K562 (cell line): ENCODE measurements around the gene ZNF30. TPM values are rescaled to one million over a fixed set of nuclear protein-coding genes. Genes with fewer than 3 reads are reported as not detected.

Experiments used
- ATAC-seq: fragments of 200-7000 bp; cut with Tn5 transposase; 3 replicates; pipeline ENCODE4 v1.9.1; 2020; ENCODE audit warnings: moderate library complexity
- BruUV-seq: library from RNA; stranded (reverse); fragments of 400-500 nt; replicated peaks from 2 replicates; lab custom pipeline; 2021; lab: Mats Ljungman, UMichigan
- CTCF ChIA-PET: fragments of 300-600 bp; formaldehyde crosslinking; extraction: SDS; loops from one replicate; lab custom pipeline; 2021; ENCODE audit warnings: low intra/inter-chr PET ratio; lab: Yijun Ruan, JAX
- POLR2A ChIA-PET: fragments of 300-600, 350-650 bp; sonication (Branson Sonifier 250); formaldehyde crosslinking; extraction: SDS; loops from one replicate; lab custom pipeline; 2021; ENCODE audit warnings: antibody characterized with exemption, inconsistent platforms; lab: Yijun Ruan, JAX
- DNase-seq, 4 experiments: peaks; one replicate each; pipeline versions ENCODE4 v3.0.0 to v3.0.0-alpha.2; 2011 to 2018; ENCODE audit warnings: low spot score in 3 of 4, mixed read lengths in 3 of 4; ENCODE audit errors: extremely low read depth in 1 of 4
- FAIRE-seq: peaks from 2 replicates; lab custom pipeline; 2011; peaks lifted over from hg19 to GRCh38; lab: Jason Lieb, UNC
- H2AFZ ChIP-seq: 2 replicates; pipeline ENCODE4 v1.6.0; 2011; ENCODE audit warnings: low read depth, low read length, control low read depth, inconsistent platforms
- H3K27ac ChIP-seq: fragments of 200-600 bp; 3 replicates; pipeline ENCODE4 v1.8.0; 2011; ENCODE audit warnings: low read depth, mild to moderate bottlenecking, control low read depth, inconsistent platforms, low read length, moderate library complexity, mixed read lengths; ENCODE audit errors: extremely low read depth
- H3K27me3 ChIP-seq, 2 experiments: fragments of 300-600 bp in 1 of 2; 2 replicates in 1 of 2; 3 replicates in 1 of 2; pipeline versions ENCODE4 v1.6.0 to v1.8.0; 2011; ENCODE audit warnings: inconsistent platforms in 2 of 2, low read length in 2 of 2, mild to moderate bottlenecking in 1 of 2, mixed read lengths in 1 of 2, moderate library complexity in 1 of 2; ENCODE audit not compliant: control insufficient read depth in 2 of 2, insufficient read depth in 2 of 2
- H3K36me3 ChIP-seq: fragments of 300-600 bp; 3 replicates; pipeline ENCODE4 v1.8.0; 2011; ENCODE audit warnings: mild to moderate bottlenecking, low read length, inconsistent platforms; ENCODE audit not compliant: control insufficient read depth, insufficient read depth
- H3K4me1 ChIP-seq, 2 experiments: fragments of 200-600 bp in 1 of 2; replicated peaks in 1 of 2; 2 replicates in 1 of 2; 3 replicates in 1 of 2; pipeline versions ENCODE4 v1.5.1 to v1.8.0; 2011; ENCODE audit warnings: inconsistent platforms in 2 of 2, low read length in 2 of 2, mild to moderate bottlenecking in 1 of 2, mixed read lengths in 1 of 2, moderate library complexity in 1 of 2; ENCODE audit not compliant: control insufficient read depth in 2 of 2, insufficient read depth in 2 of 2
- H3K4me2 ChIP-seq: 2 replicates; pipeline ENCODE4 v1.6.1; 2011; ENCODE audit warnings: low read length, control low read depth, inconsistent platforms, mixed read lengths; ENCODE audit not compliant: insufficient read depth
- H3K4me3 ChIP-seq: fragments of 200-600 bp; sonication (generic), shearing (Covaris generic); 2 replicates; pipeline ENCODE4 v1.5.1; 2016; ENCODE audit warnings: control low read depth, inconsistent platforms
- H3K79me2 ChIP-seq: fragments of 200-600 bp; 3 replicates; pipeline ENCODE4 v1.8.0; 2011; ENCODE audit warnings: low read length, inconsistent platforms; ENCODE audit not compliant: control insufficient read depth, insufficient read depth
- H3K9ac ChIP-seq, 2 experiments: 2 replicates each; pipeline versions ENCODE4 v1.6.0 to v1.6.1; 2011; ENCODE audit warnings: low read depth in 2 of 2, low read length in 2 of 2, control low read depth in 1 of 2, inconsistent platforms in 1 of 2, mild to moderate bottlenecking in 1 of 2, mixed read lengths in 1 of 2; ENCODE audit not compliant: insufficient read depth in 1 of 2
- H3K9me1 ChIP-seq: one replicate; pipeline ENCODE4 v1.6.0; 2011; ENCODE audit warnings: inconsistent platforms, mild to moderate bottlenecking, low read length, moderate library complexity; ENCODE audit not compliant: control insufficient read depth, insufficient read depth
- H3K9me3 ChIP-seq: replicated peaks from 2 replicates; pipeline ENCODE4 v1.5.1; 2011; ENCODE audit warnings: low read depth, low read length, inconsistent platforms; ENCODE audit not compliant: control insufficient read depth, insufficient read depth
- H4K20me1 ChIP-seq: replicated peaks from 2 replicates; pipeline ENCODE4 v1.6.1; 2011; ENCODE audit warnings: low read length, inconsistent platforms, mixed read lengths; ENCODE audit not compliant: control insufficient read depth, insufficient read depth
- C11orf30 ChIP-seq: fragments of 450-650 bp; IDR thresholded peaks from 2 replicates; pipeline ENCODE4 v1.6.1; 2016; ENCODE audit warnings: low read depth, mild to moderate bottlenecking
- CBFA2T3 ChIP-seq: fragments of 450-650 bp; IDR thresholded peaks from 2 replicates; pipeline ENCODE4 v1.6.1; 2017
- CC2D1A ChIP-seq: fragments of 450-650 bp; IDR thresholded peaks from 2 replicates; pipeline ENCODE4 v1.6.1; 2017; ENCODE audit warnings: mild to moderate bottlenecking
- CHCHD3 ChIP-seq: fragments of 250-450 bp; sonication (Bioruptor Pico); IDR thresholded peaks from 2 replicates; pipeline ENCODE4 v2.1.2; 2022; ENCODE audit warnings: mild to moderate bottlenecking
- DNMT1 ChIP-seq: fragments of 450-650 bp; IDR thresholded peaks from 2 replicates; pipeline ENCODE4 v1.6.1; 2016; ENCODE audit warnings: antibody characterized with exemption, mild to moderate bottlenecking
- HDGF ChIP-seq: fragments of 450-650 bp; IDR thresholded peaks from 2 replicates; pipeline ENCODE4 v1.6.1; 2016
- HNRNPK ChIP-seq: fragments of 200-400 bp; formaldehyde crosslinking; IDR thresholded peaks from one replicate; pipeline ENCODE4 v1.6.1; 2018; ENCODE audit warnings: mild to moderate bottlenecking, low read depth, low read length; ENCODE audit not compliant: poor library complexity, severe bottlenecking
- MTF1 ChIP-seq: fragments of 250-450 bp; sonication (Bioruptor Pico); IDR thresholded peaks from 2 replicates; pipeline ENCODE4 v1.9.0; 2021; ENCODE audit warnings: moderate library complexity, mild to moderate bottlenecking, inconsistent platforms, borderline replicate concordance
- MYC ChIP-seq, 2 experiments: fragments of 250-450 bp in 1 of 2; sonication (Bioruptor Pico) in 1 of 2; IDR thresholded peaks; 2 replicates each; pipeline versions ENCODE4 v1.5.1 to v1.6.1; 2012 to 2021; ENCODE audit warnings: low read depth in 2 of 2, borderline replicate concordance in 1 of 2, improper control_type of control experiment in 1 of 2, low read length in 1 of 2, mild to moderate bottlenecking in 1 of 2, moderate library complexity in 1 of 2
- PHF8 ChIP-seq: fragments of 200-600 bp; sonication (generic); IDR thresholded peaks from 2 replicates; pipeline ENCODE4 v1.6.1; 2012; ENCODE audit warnings: mixed run types, mild to moderate bottlenecking, inconsistent platforms, low read length, moderate library complexity, borderline replicate concordance
- RBM17 ChIP-seq: fragments of 200-400 bp; formaldehyde crosslinking; IDR thresholded peaks from 2 replicates; pipeline ENCODE4 v1.6.1; 2017; ENCODE audit warnings: low read depth, mild to moderate bottlenecking, low read length, borderline replicate concordance
- TEAD2 ChIP-seq: fragments of 450-650 bp; IDR thresholded peaks from 2 replicates; pipeline ENCODE4 v1.6.1; 2016; ENCODE audit warnings: missing genetic modification characterization, control low read depth, missing compliant biosample characterization
- ZKSCAN3 ChIP-seq: fragments of 250-450 bp; sonication (Bioruptor Pico); IDR thresholded peaks from 2 replicates; pipeline ENCODE4 v1.4.0; 2020
- ZNF143 ChIP-seq: sonication (generic); formaldehyde crosslinking; IDR thresholded peaks from 2 replicates; pipeline ENCODE4 v1.9.0; 2022; ENCODE audit warnings: mild to moderate bottlenecking, missing genetic modification reagents
- ZNF184 ChIP-seq: sonication (generic); formaldehyde crosslinking; IDR thresholded peaks from 2 replicates; pipeline ENCODE4 v1.5.0; 2020; ENCODE audit warnings: missing genetic modification reagents
- ZNF696 ChIP-seq: fragments of 250-450 bp; sonication (Bioruptor Pico); conservative IDR thresholded peaks from 2 replicates; pipeline ENCODE4 v1.4.0; 2020; ENCODE audit warnings: mild to moderate bottlenecking, moderate library complexity
- ZNF79 ChIP-seq: fragments of 250-450 bp; sonication (Bioruptor Pico); IDR thresholded peaks from 2 replicates; pipeline ENCODE4 v1.4.0; 2020; ENCODE audit warnings: low read depth, mild to moderate bottlenecking, moderate library complexity
- WGBS: fragments of 100-300 bp; shearing (Covaris generic); methylation state at CpG from one replicate; pipeline ENCODE4 v1.1.6; 2016; ENCODE audit warnings: low coverage, mixed read lengths; ENCODE audit not compliant: insufficient coverage; ENCODE audit errors: missing lambda C conversion rate; 5-methylcytosine and 5-hydroxymethylcytosine counted together
- in situ Hi-C: fragments of 300-500 bp; cut with MboI; formaldehyde crosslinking; loops from 4 replicates; pipeline ENCODE4 v1.15.0; 2018; ENCODE audit warnings: inconsistent platforms, mixed read lengths
- intact Hi-C: fragments of 100-400 bp; cut with micrococcal nuclease; formaldehyde crosslinking; loops from 2 replicates; pipeline ENCODE4 v1.14.2; 2022
- polyA plus RNA-seq, 8 experiments: library from polyadenylated mRNA; depleted of rRNA in 4 of 8; stranded (reverse) in 5 of 8; unstranded in 3 of 8; fragments of >200 nt; fragmentation: Nextera tagmentation in 2 of 8; fragmentation: Illumina TruSeq in 1 of 8; extraction: Ambion mirVana in 2 of 8; extraction: Trizol in 1 of 8; gene quantifications; 2 replicates each; pipeline versions ENCODE4 v1.2.1 to v1.2.3, GENCODE V29; 2011 to 2014; ENCODE audit warnings: inconsistent platforms in 1 of 8, missing spikeins in 1 of 8
- total RNA-seq, 7 experiments: library from RNA; depleted of rRNA in 6 of 7; stranded (reverse); fragments of >200 nt in 6 of 7; fragmentation: Illumina TruSeq in 2 of 7; extraction: Trizol in 2 of 7; gene quantifications; 2 replicates each; pipeline versions ENCODE4 v1.2.1 to v1.2.3, GENCODE V29; 2011 to 2021; ENCODE audit warnings: low replicate concordance in 1 of 7
- TF ChIP-seq, protein P1 (sequence below): sonication (generic); formaldehyde crosslinking; IDR thresholded peaks from 2 replicates; pipeline ENCODE4 v1.8.1; 2022; ENCODE audit warnings: missing genetic modification reagents
- TF ChIP-seq, protein P2 (sequence below): fragments of 450-650 bp; IDR thresholded peaks from 2 replicates; pipeline ENCODE4 v1.6.1; 2016

The ZNF30 gene
- total and polyA plus RNA-seq, 9 of the 15 experiments (the other 6 are each of a cell fraction or from before 2014, with no cell fraction given) = 7.3 to 13.4 (median 10.6) TPM

DNA sequence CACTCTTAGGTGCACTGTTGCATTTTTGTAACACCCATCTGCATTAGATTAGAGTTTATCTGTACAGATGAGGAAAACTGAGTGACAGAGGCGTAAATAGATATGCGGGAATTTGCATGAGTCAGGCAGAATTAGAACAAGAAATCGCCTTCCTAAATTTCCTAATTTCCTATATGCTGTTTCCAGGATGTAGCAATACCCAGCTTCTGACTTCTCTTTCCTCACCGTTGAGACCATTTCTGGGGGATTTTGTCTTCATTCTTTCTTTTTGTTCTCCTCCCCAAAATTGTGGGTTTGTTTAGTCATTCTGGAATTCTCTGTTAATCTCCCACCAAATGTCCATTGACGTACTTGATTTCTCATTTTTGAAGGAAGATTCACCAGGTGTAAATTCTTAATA is 47.9 kb downstream of the ZNF30 start:
- intact Hi-C loops = loop anchor here (5.0 kb wide), 2 partner anchors 132 to 163 kb away; partner anchors contain the start of genes FXYD1 and LGI4
- 21% methylated on average over 5 of the region's 5 CpGs for WGBS
- POLR2A ChIA-PET = interaction anchor here (0.6 to 0.7 kb wide), 3 partner anchors 80 to 829 kb away, joined by 3 read pairs; no protein-coding TSS in a partner anchor
- TF ChIP-seq TEAD2 (tag) (no peak), HNRNPK (no peak), HDGF (no peak), MYC (IDR thresholded peaks at IDR 0.05; ENCODE audit: low read depth, low read length) (no peak), MYC (CRISPR knock-in tag; IDR thresholded peaks at IDR 0.05; ENCODE audit: borderline replicate concordance, low read depth) (no peak), ZKSCAN3 (CRISPR knock-in tag) (no peak), ZNF79 (no peak), CBFA2T3 (peak; percentile 7; the same call in 1 of the 2 replicates), C11orf30 (0 out of 2 replicates have a peak, but pooled peaks have one; percentile 6), ZNF696 (CRISPR knock-in tag) (no peak), CHCHD3 (CRISPR knock-in tag) (no peak), MTF1 (no peak), PHF8 (no peak), ZNF143 (CRISPR knock-in tag) (no peak), ZNF184 (CRISPR knock-in tag) (no peak), RBM17 (no peak), CC2D1A (no peak), DNMT1 (no peak)
- TF ChIP-seq, protein P1, sequence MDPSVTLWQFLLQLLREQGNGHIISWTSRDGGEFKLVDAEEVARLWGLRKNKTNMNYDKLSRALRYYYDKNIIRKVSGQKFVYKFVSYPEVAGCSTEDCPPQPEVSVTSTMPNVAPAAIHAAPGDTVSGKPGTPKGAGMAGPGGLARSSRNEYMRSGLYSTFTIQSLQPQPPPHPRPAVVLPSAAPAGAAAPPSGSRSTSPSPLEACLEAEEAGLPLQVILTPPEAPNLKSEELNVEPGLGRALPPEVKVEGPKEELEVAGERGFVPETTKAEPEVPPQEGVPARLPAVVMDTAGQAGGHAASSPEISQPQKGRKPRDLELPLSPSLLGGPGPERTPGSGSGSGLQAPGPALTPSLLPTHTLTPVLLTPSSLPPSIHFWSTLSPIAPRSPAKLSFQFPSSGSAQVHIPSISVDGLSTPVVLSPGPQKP (CRISPR knock-in tag) = no peak
- TF ChIP-seq, protein P2, sequence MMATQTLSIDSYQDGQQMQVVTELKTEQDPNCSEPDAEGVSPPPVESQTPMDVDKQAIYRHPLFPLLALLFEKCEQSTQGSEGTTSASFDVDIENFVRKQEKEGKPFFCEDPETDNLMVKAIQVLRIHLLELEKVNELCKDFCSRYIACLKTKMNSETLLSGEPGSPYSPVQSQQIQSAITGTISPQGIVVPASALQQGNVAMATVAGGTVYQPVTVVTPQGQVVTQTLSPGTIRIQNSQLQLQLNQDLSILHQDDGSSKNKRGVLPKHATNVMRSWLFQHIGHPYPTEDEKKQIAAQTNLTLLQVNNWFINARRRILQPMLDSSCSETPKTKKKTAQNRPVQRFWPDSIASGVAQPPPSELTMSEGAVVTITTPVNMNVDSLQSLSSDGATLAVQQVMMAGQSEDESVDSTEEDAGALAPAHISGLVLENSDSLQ = peak; percentile 22; the same call in 1 of the 2 replicates
- TF ChIP-seq, all 486 proteins: peak for 3
- Histone ChIP-seq H3K27me3 (no peaks in the 10 kb centered on the region), H3K4me1 (peaks cover 17 to 23% of the 10 kb centered on the region in 2 experiments; a peak in 3 of 5 replicates), H3K9me1 (no peaks in the 10 kb centered on the region), H2AFZ (peak overlapping the region; percentile 44; the same call in 1 of the 2 replicates), H3K9me3 (peaks cover 20% of the 10 kb centered on the region), H3K4me2 (no peak overlapping the region), H3K27ac (no peak overlapping the region), H3K36me3 (no peaks in the 10 kb centered on the region), H3K79me2 (no peaks in the 10 kb centered on the region), H4K20me1 (no peaks in the 10 kb centered on the region), H3K9ac (no peak overlapping the region), H3K4me3 (no peak overlapping the region)
- ATAC-seq (no peak), FAIRE-seq (no peak), DNase-seq (no peak)
- in situ Hi-C loops = no loop called here
- no TSS peak for BruUV-seq
- CTCF ChIA-PET = interaction anchor here (3.0 kb wide), 1 partner anchor 38 kb away, joined by 28 read pairs; no protein-coding TSS in a partner anchor
